Measurements from ENCODE around the gene FLT1.

FLT1 gene

GRCh38 chr13:28286263-28286662, 208.7 kb downstream of the FLT1 start:
- TF ChIP-seq CTCF (conservative IDR thresholded peaks at IDR 0.05; ENCODE audit: low read depth, low read length): no peak
- Histone ChIP-seq H3K4me2 (no peak overlapping the region; the same call in 1 of the 2 replicates), H3K9ac (no peak overlapping the region), H2AFZ (ENCODE audit: low read depth) (no peak overlapping the region), H3K79me2 (ENCODE audit: insufficient read depth, low read depth) (no peaks in the 10 kb centered on the region), H4K20me1 (ENCODE audit: insufficient read depth) (no peaks in the 10 kb centered on the region), H3K27me3 (ENCODE audit: insufficient read depth, low read depth) (no peaks in the 10 kb centered on the region), H3K4me1 (ENCODE audit: low read depth, poor library complexity, severe bottlenecking) (peaks cover 23% of the 10 kb centered on the region), H3K27ac (no peak overlapping the region), H3K36me3 (ENCODE audit: insufficient read depth) (no peaks in the 10 kb centered on the region), H3K4me3 (IDR thresholded peaks at IDR 0.05; ENCODE audit: insufficient read depth, low read depth, low read length) (no peak overlapping the region)

GRCh38 chr13:28283600-28283999, 211.3 kb downstream of the FLT1 start:
- no peak for TF ChIP-seq CTCF (conservative IDR thresholded peaks at IDR 0.05; ENCODE audit: low read depth, low read length)
- H4K20me1 ChIP-seq (ENCODE audit: insufficient read depth): no peaks in the 10 kb centered on the region
- no peak overlapping the region for H3K27ac ChIP-seq
- no peaks in the 10 kb centered on the region for H3K27me3 ChIP-seq (ENCODE audit: insufficient read depth, low read depth)
- no peak overlapping the region for H3K4me2 ChIP-seq
- no peak overlapping the region for H3K9ac ChIP-seq
- H2AFZ ChIP-seq (ENCODE audit: low read depth): no peak overlapping the region
- no peak overlapping the region for H3K4me3 ChIP-seq (IDR thresholded peaks at IDR 0.05; ENCODE audit: insufficient read depth, low read depth, low read length)
- no peaks in the 10 kb centered on the region for H3K36me3 ChIP-seq (ENCODE audit: insufficient read depth)
- peaks cover 23% of the 10 kb centered on the region for H3K4me1 ChIP-seq (ENCODE audit: low read depth, poor library complexity, severe bottlenecking)
- H3K79me2 ChIP-seq (ENCODE audit: insufficient read depth, low read depth): no peaks in the 10 kb centered on the region

- Histone ChIP-seq H3K79me2 (ENCODE audit: insufficient read depth, low read depth) (no peaks in the 10 kb centered on the region), H3K27ac (no peak overlapping the region), H3K4me3 (IDR thresholded peaks at IDR 0.05; ENCODE audit: insufficient read depth, low read depth, low read length) (no peak overlapping the region), H3K9ac (no peak overlapping the region), H3K27me3 (ENCODE audit: insufficient read depth, low read depth) (no peaks in the 10 kb centered on the region), H3K4me2 (no peak overlapping the region), H3K36me3 (ENCODE audit: insufficient read depth) (no peaks in the 10 kb centered on the region), H2AFZ (ENCODE audit: low read depth) (no peak overlapping the region), H4K20me1 (ENCODE audit: insufficient read depth) (no peaks in the 10 kb centered on the region), H3K4me1 (ENCODE audit: low read depth, poor library complexity, severe bottlenecking) (peaks cover 23% of the 10 kb centered on the region)
- TF ChIP-seq CTCF (conservative IDR thresholded peaks at IDR 0.05; ENCODE audit: low read depth, low read length): no peak
Measured at GRCh38 chr13:28282451-28282850, 212.5 kb downstream of the FLT1 start.

- Histone ChIP-seq H3K4me2 (no peak overlapping the region), H2AFZ (ENCODE audit: low read depth) (no peak overlapping the region), H3K9ac (no peak overlapping the region), H3K4me3 (IDR thresholded peaks at IDR 0.05; ENCODE audit: insufficient read depth, low read depth, low read length) (no peak overlapping the region), H3K27ac (no peak overlapping the region), H4K20me1 (ENCODE audit: insufficient read depth) (no peaks in the 10 kb centered on the region), H3K36me3 (ENCODE audit: insufficient read depth) (no peaks in the 10 kb centered on the region), H3K27me3 (ENCODE audit: insufficient read depth, low read depth) (no peaks in the 10 kb centered on the region), H3K79me2 (ENCODE audit: insufficient read depth, low read depth) (no peaks in the 10 kb centered on the region), H3K4me1 (ENCODE audit: low read depth, poor library complexity, severe bottlenecking) (peaks cover 12% of the 10 kb centered on the region)
- no peak for TF ChIP-seq CTCF (conservative IDR thresholded peaks at IDR 0.05; ENCODE audit: low read depth, low read length)
Measured at GRCh38 chr13:28273919-28274318, 221.0 kb downstream of the FLT1 start.
